ENCODE measurements around the gene A3GALT2.

Gene A3GALT2

DNA sequence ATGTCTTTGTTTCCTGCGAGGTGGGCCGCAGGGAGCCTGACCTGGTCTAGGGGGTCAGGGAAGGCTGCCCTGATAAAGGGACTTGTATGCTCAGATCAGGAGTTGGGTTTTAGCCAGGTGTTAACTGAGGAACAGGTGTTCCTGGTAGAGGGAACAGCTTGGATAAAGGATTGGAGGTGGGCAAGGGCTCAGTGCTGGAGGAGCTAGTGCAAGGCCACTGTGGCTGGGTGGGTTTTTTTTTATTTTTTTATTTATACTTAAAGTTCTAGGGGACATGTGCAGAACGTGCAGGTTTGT, 31.1 kb downstream of the A3GALT2 start:
- Histone ChIP-seq H3K36me3 (ENCODE audit: control insufficient read depth, low read length) (no peaks in the 10 kb centered on the region), H3K4me3 (ENCODE audit: low read length) (no peak overlapping the region), H3K4me2 (ENCODE audit: low read length) (no peak overlapping the region), H3K79me2 (ENCODE audit: control insufficient read depth, low read length) (no peaks in the 10 kb centered on the region), H3K4me1 (ENCODE audit: control insufficient read depth, low read length) (no peaks in the 10 kb centered on the region), H3K27ac (ENCODE audit: low read depth, low read length) (no peak overlapping the region), H4K20me1 (ENCODE audit: control insufficient read depth, insufficient read depth, low read depth, low read length) (no peaks in the 10 kb centered on the region), H3K9me2 (replicated peaks; ENCODE audit: control insufficient read depth, low read length) (no peaks in the 10 kb centered on the region), H3K9me3 (ENCODE audit: control insufficient read depth, insufficient read depth, low read length) (no peaks in the 10 kb centered on the region), H3K27me3 (ENCODE audit: control insufficient read depth, low read length) (no peaks in the 10 kb centered on the region), H3F3A (ENCODE audit: control insufficient read depth, insufficient read depth) (no peaks in the 10 kb centered on the region)
- TF ChIP-seq EZH2phosphoT487 (IDR thresholded peaks at IDR 0.05; ENCODE audit: borderline replicate concordance, low read length) (no peak), CTCF (IDR thresholded peaks at IDR 0.05; ENCODE audit: low read depth, low read length, poor library complexity, severe bottlenecking) (no peak)

DNA sequence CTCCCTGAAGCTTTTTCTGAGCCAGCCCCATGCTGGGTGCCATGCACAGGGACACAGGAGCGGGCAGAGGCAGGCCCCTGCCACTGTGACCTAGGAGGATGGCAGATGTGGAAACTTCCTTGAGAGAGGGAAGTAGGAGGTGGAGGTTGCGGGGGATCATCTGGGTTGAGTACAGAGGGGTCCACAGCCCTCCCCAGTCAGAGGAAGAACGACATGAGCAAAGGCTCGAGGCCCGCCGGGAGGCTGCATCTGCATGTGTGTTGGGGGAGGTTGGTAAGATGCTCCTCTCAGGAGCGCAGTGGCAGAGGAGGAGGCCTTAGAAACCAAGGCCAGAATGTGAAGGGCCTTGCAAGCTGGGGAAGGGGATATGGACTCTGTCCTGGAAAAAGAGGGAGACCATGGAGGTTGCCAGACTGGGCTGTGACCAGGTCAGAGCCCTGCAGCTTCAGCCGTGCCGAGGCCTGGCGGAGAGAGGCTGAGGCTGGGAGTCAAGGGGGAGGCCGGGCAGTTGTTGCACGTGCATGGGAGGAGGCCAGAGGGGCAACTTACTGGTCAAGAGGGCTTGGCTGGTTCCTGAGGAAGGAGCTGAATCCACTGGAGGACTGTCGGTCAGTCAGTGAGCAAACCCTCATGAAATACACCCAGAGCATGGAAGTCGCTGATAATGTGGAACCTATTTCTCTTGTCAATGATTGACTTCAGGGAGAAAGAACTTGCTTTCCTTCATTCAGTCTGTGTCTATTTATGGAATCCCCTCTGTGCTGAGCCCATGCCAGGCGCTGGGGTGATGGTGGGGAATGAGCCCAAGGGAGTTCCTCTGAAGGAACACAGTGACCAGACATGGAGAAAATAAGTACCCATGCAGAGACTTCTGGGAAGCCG, 31.7 kb downstream of the A3GALT2 start:
- Histone ChIP-seq H3K9me3 (ENCODE audit: control insufficient read depth, insufficient read depth, low read length) (no peaks in the 10 kb centered on the region), H3K36me3 (ENCODE audit: control insufficient read depth, low read length) (no peaks in the 10 kb centered on the region), H3K27ac (ENCODE audit: low read depth, low read length) (no peak overlapping the region), H3K4me1 (ENCODE audit: control insufficient read depth, low read length) (no peaks in the 10 kb centered on the region), H4K20me1 (ENCODE audit: control insufficient read depth, insufficient read depth, low read depth, low read length) (no peaks in the 10 kb centered on the region), H3F3A (ENCODE audit: control insufficient read depth, insufficient read depth) (no peaks in the 10 kb centered on the region), H3K9me2 (replicated peaks; ENCODE audit: control insufficient read depth, low read length) (no peaks in the 10 kb centered on the region), H3K4me3 (ENCODE audit: low read length) (no peak overlapping the region), H3K4me2 (ENCODE audit: low read length) (no peak overlapping the region), H3K79me2 (ENCODE audit: control insufficient read depth, low read length) (no peaks in the 10 kb centered on the region), H3K27me3 (ENCODE audit: control insufficient read depth, low read length) (no peaks in the 10 kb centered on the region)
- TF ChIP-seq EZH2phosphoT487 (IDR thresholded peaks at IDR 0.05; ENCODE audit: borderline replicate concordance, low read length): no peak

GRCh38 chr1:33287317-33287716, 33.6 kb downstream of the A3GALT2 start:
- Histone ChIP-seq H3K9me3 (ENCODE audit: control insufficient read depth, insufficient read depth, low read length) (no peaks in the 10 kb centered on the region), H3K4me3 (ENCODE audit: low read length) (no peak overlapping the region), H3F3A (ENCODE audit: control insufficient read depth, insufficient read depth) (no peaks in the 10 kb centered on the region), H3K27me3 (ENCODE audit: control insufficient read depth, low read length) (no peaks in the 10 kb centered on the region), H3K79me2 (ENCODE audit: control insufficient read depth, low read length) (no peaks in the 10 kb centered on the region), H3K36me3 (ENCODE audit: control insufficient read depth, low read length) (0 out of 2 replicates have a peak, but pooled peaks cover 4% of the 10 kb centered on the region), H3K9me2 (replicated peaks; ENCODE audit: control insufficient read depth, low read length) (no peaks in the 10 kb centered on the region), H3K4me2 (ENCODE audit: low read length) (no peak overlapping the region), H3K27ac (ENCODE audit: low read depth, low read length) (no peak overlapping the region), H3K4me1 (ENCODE audit: control insufficient read depth, low read length) (no peaks in the 10 kb centered on the region), H4K20me1 (ENCODE audit: control insufficient read depth, insufficient read depth, low read depth, low read length) (no peaks in the 10 kb centered on the region)
- TF ChIP-seq CTCF (IDR thresholded peaks at IDR 0.05; ENCODE audit: low read depth, low read length, poor library complexity, severe bottlenecking) (no peak), EZH2phosphoT487 (IDR thresholded peaks at IDR 0.05; ENCODE audit: borderline replicate concordance, low read length) (no peak)

GRCh38 chr1:33286451-33287185, 34.3 kb downstream of the A3GALT2 start:
- no peaks in the 10 kb centered on the region for H3K79me2 ChIP-seq (ENCODE audit: control insufficient read depth, low read length)
- H4K20me1 ChIP-seq (ENCODE audit: control insufficient read depth, insufficient read depth, low read depth, low read length): no peaks in the 10 kb centered on the region
- H3K27me3 ChIP-seq (ENCODE audit: control insufficient read depth, low read length): no peaks in the 10 kb centered on the region
- H3F3A ChIP-seq (ENCODE audit: control insufficient read depth, insufficient read depth): no peaks in the 10 kb centered on the region
- no peak overlapping the region for H3K4me2 ChIP-seq (ENCODE audit: low read length)
- no peaks in the 10 kb centered on the region for H3K4me1 ChIP-seq (ENCODE audit: control insufficient read depth, low read length)
- H3K9me3 ChIP-seq (ENCODE audit: control insufficient read depth, insufficient read depth, low read length): no peaks in the 10 kb centered on the region
- no peak overlapping the region for H3K4me3 ChIP-seq (ENCODE audit: low read length)
- H3K36me3 ChIP-seq (ENCODE audit: control insufficient read depth, low read length): peaks cover 8% of the 10 kb centered on the region
- no peak overlapping the region for H3K27ac ChIP-seq (ENCODE audit: low read depth, low read length)
- H3K9me2 ChIP-seq (replicated peaks; ENCODE audit: control insufficient read depth, low read length): no peaks in the 10 kb centered on the region
- no peak for TF ChIP-seq EZH2phosphoT487 (IDR thresholded peaks at IDR 0.05; ENCODE audit: borderline replicate concordance, low read length)
- no peak for TF ChIP-seq CTCF (IDR thresholded peaks at IDR 0.05; ENCODE audit: low read depth, low read length, poor library complexity, severe bottlenecking)
